NCI-H146 (cell line): ENCODE measurements around the gene PSMB5.

ENCODE experiments used
- DNase-seq: peaks from one replicate; lab custom pipeline; 2025; lab: John Stamatoyannopoulos, UW

Gene PSMB5

DNA sequence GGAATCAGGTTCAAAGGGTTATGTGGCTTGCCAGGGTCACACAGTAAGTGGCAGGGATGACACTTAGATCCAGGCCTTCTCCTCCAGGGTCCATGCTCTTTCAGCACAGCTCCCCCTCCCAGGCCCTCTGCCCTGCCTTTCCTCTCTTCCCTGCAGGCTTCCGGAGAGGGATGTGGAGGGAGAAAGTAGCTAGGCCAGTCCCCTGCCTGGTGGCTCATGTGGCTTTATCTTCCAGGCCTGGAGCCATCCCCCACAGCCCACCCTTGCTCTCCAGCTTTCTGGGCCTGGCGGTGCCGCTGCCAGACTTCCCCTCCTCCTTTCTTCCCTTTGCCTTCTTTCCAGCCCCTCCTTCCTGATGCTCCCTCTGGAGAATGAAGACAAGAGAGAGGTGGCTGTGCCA lies 9.1 kb upstream of the PSMB5 start:
- no peak for DNase-seq

DNA sequence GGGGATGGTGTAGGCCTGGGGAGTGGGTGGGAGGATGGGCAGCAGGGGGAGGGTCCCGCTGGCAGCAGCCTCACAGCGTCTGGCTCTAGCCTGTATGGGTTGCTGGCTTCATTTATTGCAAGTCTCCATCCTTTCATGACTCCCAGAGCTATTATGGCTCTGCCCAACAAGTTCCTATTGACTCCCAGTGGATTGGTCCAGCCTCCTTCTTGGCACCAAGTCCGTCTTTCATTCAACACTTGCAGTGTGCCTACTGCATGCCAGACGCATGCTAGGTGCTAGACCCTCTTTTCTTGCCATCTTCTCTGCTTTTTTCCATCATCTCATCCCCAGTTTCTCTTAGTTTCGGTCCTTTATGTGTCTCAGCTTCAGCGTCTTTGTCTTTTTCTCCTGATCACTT lies 8.4 kb upstream of the PSMB5 start:
- DNase-seq, result no peak

DNA sequence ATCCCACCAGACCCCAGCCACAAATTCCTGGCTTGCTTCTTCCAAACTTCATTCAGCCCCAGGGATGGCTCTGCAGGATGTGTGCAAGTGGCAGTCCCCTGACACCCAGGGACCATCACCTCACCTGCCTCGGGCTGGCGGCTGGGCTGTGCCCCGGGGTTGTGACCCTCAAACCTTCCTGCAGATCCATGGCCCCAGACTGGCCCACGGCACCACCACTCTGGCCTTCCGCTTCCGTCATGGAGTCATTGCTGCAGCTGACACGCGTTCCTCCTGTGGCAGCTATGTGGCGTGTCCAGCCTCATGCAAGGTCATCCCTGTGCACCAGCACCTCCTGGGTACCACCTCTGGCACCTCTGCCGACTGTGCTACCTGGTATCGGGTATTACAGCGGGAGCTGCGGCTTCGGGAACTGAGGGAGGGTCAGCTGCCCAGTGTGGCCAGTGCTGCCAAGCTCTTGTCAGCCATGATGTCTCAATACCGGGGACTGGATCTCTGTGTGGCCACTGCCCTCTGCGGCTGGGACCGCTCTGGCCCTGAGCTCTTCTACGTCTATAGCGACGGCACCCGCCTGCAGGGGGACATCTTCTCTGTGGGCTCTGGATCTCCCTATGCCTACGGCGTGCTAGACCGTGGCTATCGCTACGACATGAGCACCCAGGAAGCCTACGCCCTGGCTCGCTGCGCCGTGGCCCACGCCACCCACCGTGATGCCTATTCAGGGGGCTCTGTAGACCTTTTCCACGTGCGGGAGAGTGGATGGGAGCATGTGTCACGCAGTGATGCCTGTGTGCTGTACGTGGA lies 7.7 kb upstream of the PSMB5 start, which contains the start of gene PSMB11:
TSS of gene PSMB11 (plus strand) at position 51 of the 804 bp plus-strand sequence. CDS start at position 65, 14 bp downstream.
- DNase-seq, result no peak

DNA sequence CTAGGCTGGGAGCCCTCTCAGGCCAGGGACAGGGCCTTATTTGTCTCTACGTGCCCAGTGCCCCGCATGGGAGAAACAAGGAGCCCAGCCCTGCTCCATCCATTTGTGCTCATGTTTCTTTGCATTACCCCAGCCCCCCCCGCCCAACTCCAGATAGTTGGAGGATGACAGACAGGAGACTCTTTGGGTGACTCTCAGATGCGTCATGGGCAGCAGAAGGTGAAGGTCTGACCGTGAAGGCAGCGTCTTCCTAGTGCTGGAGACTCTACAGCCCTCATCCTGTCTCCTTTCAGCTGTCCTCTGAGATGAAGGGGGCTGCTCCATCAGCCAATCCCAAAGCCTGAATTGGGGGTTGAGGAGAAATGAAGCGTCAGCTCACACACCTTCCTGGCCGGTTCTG lies 7.0 kb upstream of the PSMB5 start:
- DNase-seq, result no peak

DNA sequence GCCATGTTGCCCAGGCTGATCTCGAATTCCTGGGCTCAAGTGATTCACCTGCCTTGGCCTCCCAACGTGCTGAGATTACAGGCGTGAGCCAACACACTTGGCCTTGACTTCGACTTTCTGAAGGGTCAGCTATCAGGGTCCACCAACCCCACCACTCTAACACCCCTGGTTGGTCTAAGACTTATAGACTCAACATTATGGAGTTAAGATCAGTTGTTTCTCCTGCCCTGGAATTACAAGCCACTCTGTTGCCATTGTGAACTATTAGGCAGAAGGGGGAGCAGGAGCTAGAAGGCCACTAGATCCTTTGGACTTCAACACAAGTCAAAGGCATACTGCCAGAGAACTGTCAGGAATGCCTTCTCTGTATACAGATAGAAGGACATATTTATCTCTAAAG lies 5.4 kb upstream of the PSMB5 start:
- no peak for DNase-seq

DNA sequence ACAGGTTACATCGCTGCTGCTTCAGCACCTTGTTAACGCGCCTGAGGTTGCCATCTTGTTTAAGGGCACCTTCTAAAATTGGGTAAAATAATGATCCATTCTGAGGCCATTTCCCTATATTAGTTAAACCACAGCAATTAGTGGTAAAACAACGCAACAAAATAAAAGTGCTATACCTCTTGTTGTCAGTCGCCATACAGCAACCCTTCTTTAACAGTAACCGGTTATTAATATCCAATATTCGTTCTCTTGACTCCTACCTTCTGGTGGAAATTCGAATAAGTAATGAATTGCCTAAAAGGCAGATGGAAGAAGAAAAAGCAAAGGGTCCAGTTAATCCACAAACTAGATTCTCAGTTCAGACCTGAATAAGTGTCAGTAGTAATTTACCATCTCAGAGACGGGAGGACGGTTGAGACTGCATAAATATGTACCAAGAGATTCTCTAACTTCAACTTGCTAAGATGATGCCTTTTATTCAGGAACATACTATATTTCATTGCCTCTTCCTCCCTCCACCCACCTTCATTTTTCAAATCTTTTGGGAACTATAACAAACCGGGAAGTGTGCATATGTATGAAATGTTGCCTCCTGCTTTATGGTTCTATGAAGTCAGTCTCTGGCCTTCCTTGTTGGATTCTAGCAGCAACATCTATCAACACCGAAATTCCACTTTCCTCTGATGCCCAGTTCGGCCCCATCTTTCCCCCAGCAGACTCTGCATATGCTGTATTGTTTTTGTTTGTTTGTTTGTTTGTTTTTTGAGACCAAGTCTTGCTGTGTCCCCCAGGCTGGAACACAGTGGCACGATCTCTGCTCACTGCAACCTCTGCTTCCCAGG lies 824 bp upstream of the PSMB5 start:
- no peak for DNase-seq

DNA sequence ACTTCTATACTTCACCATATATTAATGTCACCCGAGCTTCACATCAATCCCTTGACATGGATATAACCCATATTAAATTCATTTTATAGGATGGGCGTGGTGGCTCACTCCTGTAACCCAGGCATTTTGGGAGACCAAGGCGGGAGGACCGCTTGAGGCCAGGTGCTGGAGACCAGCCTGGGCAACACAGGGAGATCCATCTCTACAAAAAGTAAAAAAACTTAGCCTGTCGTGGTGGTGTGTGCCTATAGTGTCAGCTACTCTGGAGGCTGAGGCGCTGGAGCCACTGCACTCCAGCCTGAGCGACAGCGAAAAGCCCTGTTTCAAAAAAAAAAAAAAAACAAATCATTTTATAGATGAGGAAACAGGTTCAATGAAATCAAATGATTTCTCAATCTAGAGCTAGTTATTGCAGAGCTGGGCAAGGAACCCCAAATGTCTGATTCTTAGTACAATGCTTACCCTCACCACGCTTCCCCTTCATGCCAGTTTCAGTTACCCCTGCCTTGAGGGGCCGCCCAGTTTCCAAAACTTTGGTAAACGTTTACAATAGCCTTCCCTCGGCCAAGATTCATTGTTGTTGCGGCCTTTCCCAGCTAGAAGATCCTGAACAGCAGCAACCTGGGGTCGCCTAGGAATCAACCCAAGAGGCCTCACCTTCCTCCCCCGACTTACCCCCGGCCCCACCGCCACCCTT lies 751 bp downstream of the PSMB5 start:
- DNase-seq, result no peak

DNA sequence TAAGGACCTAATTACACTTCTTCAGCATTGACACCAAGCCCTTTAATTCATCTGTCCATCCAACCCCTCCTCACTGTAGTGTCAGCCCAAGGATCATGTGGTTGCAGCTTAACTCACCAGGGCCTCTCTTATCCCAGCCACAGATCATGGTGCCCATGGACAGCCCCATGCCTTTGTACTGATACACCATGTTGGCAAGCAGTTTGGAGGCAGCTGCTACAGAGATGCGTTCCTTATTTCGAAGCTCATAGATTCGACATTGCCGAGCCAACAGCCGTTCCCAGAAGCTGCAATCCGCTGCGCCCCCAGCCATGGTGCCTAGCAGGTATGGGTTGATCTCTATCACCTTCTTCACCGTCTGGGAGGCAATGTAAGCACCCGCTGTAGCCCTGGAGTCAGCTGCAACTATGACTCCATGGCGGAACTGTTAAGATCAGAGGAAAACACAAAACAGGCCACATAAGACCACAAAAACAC lies 1.4 kb downstream of the PSMB5 start:
- no peak for DNase-seq

DNA sequence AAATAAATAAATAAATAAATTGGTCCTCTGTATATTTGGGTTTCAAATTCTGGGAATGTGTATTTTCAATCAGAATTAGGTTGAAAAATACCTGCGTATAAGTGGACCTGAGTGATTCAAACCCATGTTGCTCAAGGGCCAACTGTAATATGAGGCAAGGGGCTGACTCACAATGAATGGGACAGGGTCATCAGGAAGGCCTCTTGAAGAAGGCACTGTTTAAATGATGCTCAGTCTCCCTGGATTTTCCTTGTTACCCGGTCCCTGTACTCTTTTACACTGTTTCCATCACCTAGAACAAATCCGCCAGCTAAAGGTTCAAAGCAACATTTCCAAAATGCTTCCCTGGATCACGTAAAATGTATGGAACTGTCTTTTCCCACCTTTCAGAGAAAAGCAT lies 3.8 kb downstream of the PSMB5 start:
- DNase-seq, result no peak

DNA sequence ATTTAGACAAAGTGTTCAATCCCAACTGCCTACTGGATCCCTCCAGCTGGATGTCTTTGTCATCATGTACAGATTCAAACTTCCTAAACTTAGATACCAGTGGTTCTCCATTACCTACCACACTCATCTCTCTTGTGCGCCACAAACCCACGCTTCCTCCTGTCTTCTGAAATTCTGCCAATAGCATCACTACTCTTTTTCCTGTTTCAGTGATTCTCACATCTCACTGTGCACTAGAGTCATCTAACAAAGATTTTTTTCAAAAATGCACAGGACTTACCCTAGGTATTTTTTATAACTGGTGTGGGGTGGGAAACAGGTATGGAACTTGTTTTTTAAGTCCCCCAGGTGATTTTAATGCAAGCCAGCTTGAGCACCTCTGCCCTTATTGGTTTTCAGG lies 5.9 kb downstream of the PSMB5 start:
- DNase-seq, result no peak

DNA sequence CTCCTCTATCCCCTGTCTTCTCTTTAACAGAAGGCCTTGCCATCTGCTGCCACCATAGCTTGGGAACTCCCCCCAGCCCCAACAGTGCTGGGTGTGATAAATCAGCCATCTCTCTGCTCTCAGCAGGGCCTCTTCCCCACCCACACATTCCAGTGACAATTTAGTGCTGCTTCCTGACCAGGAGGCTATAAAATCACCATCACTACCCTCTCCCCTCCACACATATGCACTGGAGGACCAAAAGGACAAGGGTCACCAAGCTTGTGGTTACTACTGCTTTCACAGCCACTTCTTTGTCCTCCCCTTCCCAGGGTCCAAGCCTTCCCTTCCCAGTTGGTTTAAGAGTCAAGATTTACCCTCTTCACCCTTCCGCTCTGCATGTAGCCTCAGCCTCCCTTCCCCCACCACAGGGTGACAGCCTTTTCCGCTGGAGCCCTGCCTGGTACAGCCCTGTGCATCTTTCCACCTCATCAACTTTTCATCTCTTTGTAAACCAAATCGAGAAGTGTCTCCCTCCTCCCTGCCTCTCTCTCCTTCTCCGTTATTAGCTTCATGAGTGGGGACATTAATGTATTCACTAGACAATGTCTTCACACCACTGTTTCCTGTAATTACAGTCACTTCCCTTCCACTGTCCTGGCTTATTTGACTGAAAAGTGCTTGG lies 9.4 kb downstream of the PSMB5 start:
- DNase-seq, result no peak

DNA sequence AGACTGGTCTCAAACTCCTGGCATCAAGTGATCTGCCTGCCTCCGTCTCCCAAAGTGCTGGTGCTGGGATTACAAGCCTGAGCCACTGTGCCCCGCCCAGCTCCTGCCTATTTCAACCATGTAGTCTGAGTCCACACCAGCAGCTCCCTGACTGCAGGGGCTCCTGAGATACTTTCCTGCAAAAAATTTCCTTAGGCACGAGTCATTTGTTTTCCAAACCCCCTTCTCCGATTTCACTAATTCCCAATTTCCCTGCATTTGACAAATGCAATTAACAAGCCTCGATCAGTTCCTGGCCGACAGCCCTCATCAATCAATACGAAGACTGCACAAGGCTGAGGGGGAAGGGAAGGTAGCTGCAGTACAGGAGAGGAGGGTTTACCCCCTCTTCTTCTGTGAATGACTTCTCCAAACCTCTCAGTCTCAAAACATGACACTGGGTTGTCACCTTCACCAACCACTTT lies 10.1 kb downstream of the PSMB5 start:
- DNase-seq, result no peak

DNA sequence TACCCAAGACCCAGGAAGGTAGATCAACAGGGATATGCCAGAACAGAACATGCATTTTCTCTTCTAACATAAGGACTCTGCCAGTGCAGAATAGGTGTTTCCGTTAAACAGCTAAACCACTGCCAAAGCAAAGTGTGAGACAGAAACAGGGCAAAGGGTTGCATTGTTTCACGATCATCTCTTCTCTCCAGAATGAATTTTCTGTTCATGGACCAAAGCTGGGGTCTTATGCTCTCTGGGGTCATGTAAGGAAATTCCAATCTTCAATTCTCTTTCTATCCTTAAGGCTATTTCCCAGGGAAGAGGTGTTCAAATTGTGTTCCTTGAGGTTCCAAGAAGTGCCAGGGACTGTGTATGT lies 10.9 kb downstream of the PSMB5 start:
- no peak for DNase-seq

DNA sequence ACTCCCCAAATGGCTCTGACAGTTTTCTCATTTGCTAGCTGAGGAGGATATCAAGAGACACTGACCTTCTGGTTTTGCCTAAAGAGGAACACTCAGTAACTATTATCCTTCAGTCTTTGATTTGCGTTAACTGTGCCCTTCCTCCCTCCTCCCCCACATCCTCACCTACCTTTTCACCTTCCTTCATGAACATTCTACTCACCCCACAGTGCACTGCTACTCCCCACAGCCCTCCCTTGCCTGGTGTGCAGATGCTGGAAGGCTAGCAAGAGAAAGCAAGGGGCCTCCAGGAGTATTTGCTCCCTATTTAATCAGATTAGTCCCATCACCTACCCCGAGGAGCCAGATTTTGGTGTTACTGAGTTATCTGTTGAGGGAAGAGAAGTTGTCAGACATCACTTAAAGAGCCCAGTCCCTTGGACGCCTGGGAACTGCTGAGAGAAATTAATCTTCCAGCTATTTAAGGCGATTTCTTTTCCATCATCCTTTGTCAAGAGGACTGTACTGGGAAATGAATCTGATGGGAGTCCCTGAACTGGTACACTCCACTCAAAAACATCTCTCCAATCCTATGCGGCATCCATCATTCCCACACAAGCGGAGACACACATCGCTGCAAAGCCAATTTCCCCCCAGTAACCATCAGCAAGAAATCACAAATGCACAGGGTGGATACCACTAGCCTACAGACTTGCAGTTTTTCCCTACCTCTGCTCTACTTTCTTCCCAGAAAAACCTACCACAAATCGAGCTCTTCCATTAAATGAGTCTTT lies 11.5 kb downstream of the PSMB5 start:
- no peak for DNase-seq

DNA sequence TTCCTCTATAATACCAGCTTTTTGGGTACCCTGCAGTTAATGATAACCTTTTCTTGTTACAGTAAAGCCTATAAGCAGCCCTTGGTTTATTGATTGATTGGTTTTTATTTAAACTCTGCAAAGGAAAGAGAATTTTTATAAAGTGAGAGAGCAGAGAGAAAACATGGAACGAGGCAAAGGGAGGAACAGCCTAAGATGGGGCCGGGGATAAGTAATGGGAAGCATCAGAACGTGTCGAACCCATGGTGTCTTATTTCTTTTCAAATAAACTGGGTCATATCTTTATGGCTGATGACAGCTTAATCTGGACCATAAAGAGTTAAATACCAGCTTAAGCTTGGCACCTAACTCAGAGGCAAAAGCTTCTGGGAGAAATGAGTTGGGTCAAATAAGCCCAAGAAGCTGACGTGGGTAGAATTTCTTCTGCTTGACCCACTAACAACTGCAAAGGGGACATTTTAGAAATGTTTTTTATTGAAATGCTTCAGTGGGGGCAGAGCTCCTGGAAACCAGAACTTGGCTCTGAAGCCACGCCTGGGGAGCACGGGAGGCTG lies 12.7 kb downstream of the PSMB5 start:
- no peak for DNase-seq

DNA sequence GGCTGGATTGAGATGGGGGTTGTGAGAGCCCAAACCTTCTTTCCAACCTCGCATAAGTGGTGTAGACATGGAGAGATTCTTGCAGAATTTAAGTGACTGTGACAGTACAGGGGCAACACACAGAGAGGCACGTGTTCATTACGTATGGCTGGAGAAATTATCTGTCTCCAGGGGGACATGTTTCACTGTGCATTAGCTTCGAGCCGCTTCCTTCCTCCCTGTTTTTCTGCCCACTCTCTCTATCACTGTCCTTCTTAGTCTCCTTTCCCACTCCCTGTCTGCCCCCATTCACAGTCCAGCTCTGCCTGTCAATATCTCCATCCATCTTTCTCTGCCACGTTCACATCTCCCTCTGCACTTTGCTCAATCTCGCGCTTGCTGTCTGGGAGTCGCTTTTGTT lies 13.3 kb downstream of the PSMB5 start:
- DNase-seq, result no peak

DNA sequence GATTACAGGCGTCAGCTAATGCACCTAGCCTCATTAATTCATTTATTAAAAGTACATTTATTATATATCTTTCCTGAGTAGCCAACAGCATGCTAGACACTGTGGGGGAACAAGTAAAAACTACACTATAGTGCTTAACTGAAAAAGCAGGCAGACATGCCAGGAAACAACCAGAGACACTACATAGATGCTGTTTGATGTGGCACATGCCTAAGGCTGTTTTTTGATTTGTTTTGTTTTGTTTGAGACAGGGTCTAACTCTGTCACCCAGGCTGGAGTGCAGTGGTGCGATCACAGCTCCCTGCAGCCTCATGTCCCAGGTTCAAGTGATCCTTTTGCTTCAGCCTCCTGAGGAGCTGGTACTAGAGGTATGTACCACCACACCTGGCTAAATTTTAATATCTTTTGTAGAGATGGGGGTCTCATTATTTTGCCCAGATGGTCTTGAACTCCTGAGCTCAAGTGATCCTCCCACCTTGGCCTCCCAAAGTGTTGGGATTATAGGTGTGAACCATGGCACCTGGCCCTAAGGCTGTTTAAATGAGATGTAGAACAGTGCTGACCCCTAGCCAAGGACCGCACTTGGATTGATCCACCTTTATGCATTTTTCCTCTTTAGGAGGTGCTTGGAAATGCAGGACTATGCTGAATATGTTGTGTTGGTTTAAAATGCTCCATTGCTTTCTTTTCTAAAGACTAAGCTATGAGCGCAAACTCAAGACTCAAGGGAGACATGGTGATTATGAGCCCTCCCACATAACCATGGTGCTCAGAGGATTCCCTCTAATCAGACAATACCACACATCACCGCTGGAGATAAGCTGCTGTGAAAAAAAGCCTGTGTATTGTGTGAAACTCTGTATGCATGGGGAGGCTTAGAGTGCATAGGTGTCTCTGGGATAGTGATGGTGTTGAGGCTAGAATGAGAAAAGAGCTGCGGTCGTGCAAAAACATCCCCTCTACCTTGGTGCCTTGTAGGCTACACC lies 14.3 kb downstream of the PSMB5 start:
- DNase-seq, result no peak

DNA sequence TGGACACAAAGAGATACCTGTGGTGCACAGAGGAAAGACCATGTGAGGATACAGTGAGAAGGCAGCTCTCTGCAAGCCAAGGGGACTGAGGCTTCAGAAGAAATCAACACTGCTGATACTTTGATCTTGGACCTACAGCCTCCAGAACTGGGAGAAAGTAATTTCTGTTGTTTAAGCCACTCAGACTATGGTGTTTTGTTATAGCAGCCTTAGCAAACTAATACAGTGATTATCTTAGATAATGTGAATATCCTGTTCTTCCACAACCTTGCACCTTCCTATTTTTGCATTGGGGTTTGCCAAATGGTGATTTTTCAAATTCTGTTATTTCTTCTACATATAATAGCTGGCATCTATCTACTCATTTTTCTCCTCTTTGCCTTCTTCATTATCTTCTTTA lies 16.6 kb downstream of the PSMB5 start:
- DNase-seq, result no peak

DNA sequence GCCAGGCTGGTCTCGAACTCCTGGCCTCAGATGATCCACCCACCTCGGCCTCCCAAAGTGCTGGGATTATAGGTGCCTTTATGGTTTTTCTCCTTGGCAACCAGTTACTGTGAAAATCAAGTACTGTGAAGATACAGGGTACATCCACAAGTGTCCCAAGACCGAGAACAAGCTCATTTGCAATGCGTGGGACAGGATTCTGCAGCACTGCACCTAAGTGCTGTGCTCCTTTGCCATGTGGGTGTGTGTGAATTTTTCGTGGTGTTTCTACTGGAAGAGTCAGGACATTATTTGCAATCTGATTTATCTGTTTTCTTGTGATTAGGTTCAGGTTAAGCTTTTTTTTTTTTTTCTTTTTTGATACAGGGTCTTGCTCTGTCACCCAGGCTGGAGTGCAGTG lies 17.6 kb downstream of the PSMB5 start:
- DNase-seq, result no peak

DNA sequence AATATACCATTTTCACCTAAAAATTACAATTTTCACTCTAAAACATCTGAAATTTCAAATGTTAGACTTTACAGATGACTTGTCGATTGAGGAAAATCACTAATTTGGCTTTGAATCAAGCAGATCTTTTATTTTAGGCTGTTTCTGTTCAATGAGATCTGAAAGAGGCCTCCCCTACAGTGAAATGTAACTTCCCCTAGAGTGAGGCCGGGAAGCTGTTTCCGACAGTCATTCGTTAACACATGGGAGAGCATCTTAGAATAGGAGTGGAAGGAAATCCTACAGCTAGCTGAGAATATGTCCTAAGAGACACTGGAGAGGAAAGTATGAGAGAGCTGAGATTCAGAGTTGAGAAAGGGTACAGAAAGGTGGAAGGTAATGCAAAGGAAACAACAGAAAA lies 19.1 kb downstream of the PSMB5 start:
- no peak for DNase-seq
